ENCODE results near the gene UCN3.

The UCN3 gene

DNA sequence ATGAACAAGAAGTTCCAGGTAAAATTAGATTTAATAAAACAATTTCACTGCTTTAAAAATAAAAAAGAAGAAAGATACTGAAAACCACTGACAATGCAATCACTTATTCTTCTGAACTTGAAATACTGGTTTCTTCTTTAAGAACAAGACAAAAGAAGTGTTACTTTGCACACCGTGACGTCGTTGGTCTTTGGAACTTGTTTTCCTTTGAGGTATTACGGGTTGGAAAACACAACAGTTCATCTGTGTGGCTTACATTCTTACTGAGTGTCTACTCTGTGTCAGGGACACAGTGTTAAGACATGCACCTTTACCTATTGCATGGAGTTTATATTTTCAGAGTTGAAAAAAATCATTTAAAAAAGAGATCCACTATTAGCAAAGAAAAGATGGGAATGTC is 41.3 kb upstream of the UCN3 start (continued):
- TF ChIP-seq, protein P1, sequence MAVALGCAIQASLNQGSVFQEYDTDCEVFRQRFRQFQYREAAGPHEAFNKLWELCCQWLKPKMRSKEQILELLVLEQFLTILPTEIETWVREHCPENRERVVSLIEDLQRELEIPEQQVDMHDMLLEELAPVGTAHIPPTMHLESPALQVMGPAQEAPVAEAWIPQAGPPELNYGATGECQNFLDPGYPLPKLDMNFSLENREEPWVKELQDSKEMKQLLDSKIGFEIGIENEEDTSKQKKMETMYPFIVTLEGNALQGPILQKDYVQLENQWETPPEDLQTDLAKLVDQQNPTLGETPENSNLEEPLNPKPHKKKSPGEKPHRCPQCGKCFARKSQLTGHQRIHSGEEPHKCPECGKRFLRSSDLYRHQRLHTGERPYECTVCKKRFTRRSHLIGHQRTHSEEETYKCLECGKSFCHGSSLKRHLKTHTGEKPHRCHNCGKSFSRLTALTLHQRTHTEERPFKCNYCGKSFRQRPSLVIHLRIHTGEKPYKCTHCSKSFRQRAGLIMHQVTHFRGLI (tag by site-specific recombination; IDR thresholded peaks at IDR 0.05): no peak
- TF ChIP-seq KLF1 (tag by site-specific recombination; IDR thresholded peaks at IDR 0.05): no peak
- TF ChIP-seq, protein P2, sequence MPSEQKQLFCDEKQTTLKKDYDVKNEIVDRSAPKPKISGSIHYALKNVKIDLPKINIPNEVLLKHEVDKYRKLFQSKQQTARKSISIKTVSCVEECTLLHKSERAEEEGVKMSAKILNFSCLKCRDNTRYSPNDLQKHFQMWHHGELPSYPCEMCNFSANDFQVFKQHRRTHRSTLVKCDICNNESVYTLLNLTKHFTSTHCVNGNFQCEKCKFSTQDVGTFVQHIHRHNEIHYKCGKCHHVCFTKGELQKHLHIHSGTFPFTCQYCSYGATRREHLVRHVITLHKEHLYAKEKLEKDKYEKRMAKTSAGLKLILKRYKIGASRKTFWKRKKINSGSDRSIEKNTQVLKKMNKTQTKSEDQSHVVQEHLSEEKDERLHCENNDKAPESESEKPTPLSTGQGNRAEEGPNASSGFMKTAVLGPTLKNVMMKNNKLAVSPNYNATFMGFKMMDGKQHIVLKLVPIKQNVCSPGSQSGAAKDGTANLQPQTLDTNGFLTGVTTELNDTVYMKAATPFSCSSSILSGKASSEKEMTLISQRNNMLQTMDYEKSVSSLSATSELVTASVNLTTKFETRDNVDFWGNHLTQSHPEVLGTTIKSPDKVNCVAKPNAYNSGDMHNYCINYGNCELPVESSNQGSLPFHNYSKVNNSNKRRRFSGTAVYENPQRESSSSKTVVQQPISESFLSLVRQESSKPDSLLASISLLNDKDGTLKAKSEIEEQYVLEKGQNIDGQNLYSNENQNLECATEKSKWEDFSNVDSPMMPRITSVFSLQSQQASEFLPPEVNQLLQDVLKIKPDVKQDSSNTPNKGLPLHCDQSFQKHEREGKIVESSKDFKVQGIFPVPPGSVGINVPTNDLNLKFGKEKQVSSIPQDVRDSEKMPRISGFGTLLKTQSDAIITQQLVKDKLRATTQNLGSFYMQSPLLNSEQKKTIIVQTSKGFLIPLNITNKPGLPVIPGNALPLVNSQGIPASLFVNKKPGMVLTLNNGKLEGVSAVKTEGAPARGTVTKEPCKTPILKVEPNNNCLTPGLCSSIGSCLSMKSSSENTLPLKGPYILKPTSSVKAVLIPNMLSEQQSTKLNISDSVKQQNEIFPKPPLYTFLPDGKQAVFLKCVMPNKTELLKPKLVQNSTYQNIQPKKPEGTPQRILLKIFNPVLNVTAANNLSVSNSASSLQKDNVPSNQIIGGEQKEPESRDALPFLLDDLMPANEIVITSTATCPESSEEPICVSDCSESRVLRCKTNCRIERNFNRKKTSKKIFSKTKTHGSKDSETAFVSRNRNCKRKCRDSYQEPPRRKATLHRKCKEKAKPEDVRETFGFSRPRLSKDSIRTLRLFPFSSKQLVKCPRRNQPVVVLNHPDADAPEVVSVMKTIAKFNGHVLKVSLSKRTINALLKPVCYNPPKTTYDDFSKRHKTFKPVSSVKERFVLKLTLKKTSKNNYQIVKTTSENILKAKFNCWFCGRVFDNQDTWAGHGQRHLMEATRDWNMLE (tag by site-specific recombination; conservative IDR thresholded peaks at IDR 0.05; ENCODE audit: low read depth): no peak
- TF ChIP-seq ZIC2 (tag by site-specific recombination; IDR thresholded peaks at IDR 0.05): no peak
- no peak for TF ChIP-seq ZNF211 (tag by site-specific recombination; IDR thresholded peaks at IDR 0.05; ENCODE audit: low read depth)
- TF ChIP-seq, protein P3, sequence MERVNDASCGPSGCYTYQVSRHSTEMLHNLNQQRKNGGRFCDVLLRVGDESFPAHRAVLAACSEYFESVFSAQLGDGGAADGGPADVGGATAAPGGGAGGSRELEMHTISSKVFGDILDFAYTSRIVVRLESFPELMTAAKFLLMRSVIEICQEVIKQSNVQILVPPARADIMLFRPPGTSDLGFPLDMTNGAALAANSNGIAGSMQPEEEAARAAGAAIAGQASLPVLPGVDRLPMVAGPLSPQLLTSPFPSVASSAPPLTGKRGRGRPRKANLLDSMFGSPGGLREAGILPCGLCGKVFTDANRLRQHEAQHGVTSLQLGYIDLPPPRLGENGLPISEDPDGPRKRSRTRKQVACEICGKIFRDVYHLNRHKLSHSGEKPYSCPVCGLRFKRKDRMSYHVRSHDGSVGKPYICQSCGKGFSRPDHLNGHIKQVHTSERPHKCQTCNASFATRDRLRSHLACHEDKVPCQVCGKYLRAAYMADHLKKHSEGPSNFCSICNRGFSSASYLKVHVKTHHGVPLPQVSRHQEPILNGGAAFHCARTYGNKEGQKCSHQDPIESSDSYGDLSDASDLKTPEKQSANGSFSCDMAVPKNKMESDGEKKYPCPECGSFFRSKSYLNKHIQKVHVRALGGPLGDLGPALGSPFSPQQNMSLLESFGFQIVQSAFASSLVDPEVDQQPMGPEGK (tag by site-specific recombination; IDR thresholded peaks at IDR 0.05): no peak

DNA sequence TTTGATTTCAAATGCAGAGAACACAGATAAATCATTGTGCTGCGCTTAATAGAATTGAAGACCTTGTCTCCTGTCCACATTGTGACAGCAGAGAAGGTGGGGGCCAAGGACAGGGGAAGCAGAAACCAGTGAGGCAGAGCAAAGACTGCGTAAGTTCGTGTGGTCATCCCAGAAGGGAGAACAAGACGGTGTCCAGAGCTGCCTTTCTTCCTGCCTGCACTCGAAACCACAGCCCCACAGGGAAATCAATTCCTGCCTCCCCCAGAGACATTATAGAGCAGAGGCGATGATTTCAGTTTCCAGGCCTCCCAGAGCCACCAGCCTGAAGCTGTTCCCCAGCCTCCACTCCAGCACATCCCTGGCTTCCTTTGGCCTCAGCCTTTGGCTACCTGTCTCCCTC is 39.7 kb upstream of the UCN3 start:
- Histone ChIP-seq H3K36me3 (ENCODE audit: control insufficient read depth in 2 of 2, insufficient read depth in 1 of 2, low read length in 2 of 2) (no peaks in the 10 kb centered on the region), H3K4me1 (ENCODE audit: control insufficient read depth, insufficient read depth, low read length) (no peaks in the 10 kb centered on the region), H3K4me3 (ENCODE audit: low read depth, low read length) (no peak overlapping the region), H3K27ac (ENCODE audit: extremely low read depth, low read depth, low read length) (no peak overlapping the region), H3K9me3 (ENCODE audit: control insufficient read depth, insufficient read depth, low read depth, low read length) (no peaks in the 10 kb centered on the region)
- POLR2A ChIA-PET: no interaction called here
- TF ChIP-seq ZNF169 (tag by site-specific recombination; IDR thresholded peaks at IDR 0.05): no peak
- TF ChIP-seq, protein P4, sequence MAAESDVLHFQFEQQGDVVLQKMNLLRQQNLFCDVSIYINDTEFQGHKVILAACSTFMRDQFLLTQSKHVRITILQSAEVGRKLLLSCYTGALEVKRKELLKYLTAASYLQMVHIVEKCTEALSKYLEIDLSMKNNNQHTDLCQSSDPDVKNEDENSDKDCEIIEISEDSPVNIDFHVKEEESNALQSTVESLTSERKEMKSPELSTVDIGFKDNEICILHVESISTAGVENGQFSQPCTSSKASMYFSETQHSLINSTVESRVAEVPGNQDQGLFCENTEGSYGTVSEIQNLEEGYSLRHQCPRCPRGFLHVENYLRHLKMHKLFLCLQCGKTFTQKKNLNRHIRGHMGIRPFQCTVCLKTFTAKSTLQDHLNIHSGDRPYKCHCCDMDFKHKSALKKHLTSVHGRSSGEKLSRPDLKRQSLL (tag by site-specific recombination; IDR thresholded peaks at IDR 0.05): no peak
- TF ChIP-seq BCL11B (tag by site-specific recombination; IDR thresholded peaks at IDR 0.05; ENCODE audit: low read depth): no peak
- no peak for TF ChIP-seq ZBTB1 (tag by site-specific recombination; IDR thresholded peaks at IDR 0.05)
- TF ChIP-seq ZNF621 (tag by site-specific recombination; IDR thresholded peaks at IDR 0.05): no peak
- TF ChIP-seq BCL11A (tag by site-specific recombination; IDR thresholded peaks at IDR 0.05; ENCODE audit: low read depth): no peak
- TF ChIP-seq KLF9 (tag by site-specific recombination; IDR thresholded peaks at IDR 0.05; ENCODE audit: low read depth): no peak
- CTCF ChIA-PET: no interaction called here

DNA sequence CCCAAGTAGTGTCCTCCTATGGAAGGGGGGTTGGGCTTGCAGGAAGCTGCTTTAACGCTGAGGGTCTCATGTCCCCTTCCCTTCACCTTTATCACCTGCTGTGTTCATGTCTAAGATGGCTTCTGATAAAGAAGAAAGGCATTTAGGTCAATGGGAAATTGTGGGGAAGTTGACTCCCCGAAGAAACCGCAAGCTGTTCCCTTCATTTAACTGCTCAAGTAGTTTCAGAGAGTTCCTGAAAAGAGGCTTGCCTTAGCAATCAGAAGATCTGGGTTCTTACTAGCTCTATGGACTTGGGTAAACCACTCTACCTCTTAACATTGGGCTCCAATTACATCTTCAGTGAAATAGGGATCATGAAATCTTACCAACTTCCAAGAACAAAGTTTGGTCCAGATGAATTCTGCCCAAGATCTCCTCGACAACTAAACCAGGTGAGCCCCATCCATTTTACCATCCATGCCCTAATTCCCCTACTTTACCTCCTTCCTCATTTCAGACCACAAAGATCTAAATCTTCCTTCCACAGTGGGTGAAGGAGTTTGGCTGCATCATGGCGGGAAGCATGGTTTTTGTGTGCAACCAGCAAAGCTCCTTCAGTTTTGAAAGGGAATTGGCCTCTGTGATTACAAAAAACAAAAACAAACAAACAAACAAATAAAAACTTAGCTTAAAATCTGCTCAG is 30.4 kb upstream of the UCN3 start:
- Histone ChIP-seq H3K36me3 (ENCODE audit: control insufficient read depth in 2 of 2, insufficient read depth in 1 of 2, low read length in 2 of 2) (no peaks in the 10 kb centered on the region), H3K4me3 (ENCODE audit: low read depth, low read length) (no peak overlapping the region), H3K9me3 (ENCODE audit: control insufficient read depth, insufficient read depth, low read depth, low read length) (no peaks in the 10 kb centered on the region), H3K4me1 (ENCODE audit: control insufficient read depth, insufficient read depth, low read length) (no peaks in the 10 kb centered on the region), H3K27ac (ENCODE audit: extremely low read depth, low read depth, low read length) (no peak overlapping the region)
- POLR2A ChIA-PET: no interaction called here
- CTCF ChIA-PET: interaction anchor here (0.6 kb wide), 1 partner anchor 13 kb away, joined by 3 read pairs; no protein-coding TSS in a partner anchor
- TF ChIP-seq SP3 (tag by site-specific recombination; IDR thresholded peaks at IDR 0.05): no peak
- no peak for TF ChIP-seq ZBTB1 (tag by site-specific recombination; IDR thresholded peaks at IDR 0.05)
- no peak for TF ChIP-seq ZNF610 (tag by site-specific recombination; IDR thresholded peaks at IDR 0.05; ENCODE audit: borderline replicate concordance)
- TF ChIP-seq, protein P5, sequence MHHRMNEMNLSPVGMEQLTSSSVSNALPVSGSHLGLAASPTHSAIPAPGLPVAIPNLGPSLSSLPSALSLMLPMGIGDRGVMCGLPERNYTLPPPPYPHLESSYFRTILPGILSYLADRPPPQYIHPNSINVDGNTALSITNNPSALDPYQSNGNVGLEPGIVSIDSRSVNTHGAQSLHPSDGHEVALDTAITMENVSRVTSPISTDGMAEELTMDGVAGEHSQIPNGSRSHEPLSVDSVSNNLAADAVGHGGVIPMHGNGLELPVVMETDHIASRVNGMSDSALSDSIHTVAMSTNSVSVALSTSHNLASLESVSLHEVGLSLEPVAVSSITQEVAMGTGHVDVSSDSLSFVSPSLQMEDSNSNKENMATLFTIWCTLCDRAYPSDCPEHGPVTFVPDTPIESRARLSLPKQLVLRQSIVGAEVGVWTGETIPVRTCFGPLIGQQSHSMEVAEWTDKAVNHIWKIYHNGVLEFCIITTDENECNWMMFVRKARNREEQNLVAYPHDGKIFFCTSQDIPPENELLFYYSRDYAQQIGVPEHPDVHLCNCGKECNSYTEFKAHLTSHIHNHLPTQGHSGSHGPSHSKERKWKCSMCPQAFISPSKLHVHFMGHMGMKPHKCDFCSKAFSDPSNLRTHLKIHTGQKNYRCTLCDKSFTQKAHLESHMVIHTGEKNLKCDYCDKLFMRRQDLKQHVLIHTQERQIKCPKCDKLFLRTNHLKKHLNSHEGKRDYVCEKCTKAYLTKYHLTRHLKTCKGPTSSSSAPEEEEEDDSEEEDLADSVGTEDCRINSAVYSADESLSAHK (tag by site-specific recombination; IDR thresholded peaks at IDR 0.05): no peak
- no peak for TF ChIP-seq ZNF366 (tag by site-specific recombination; conservative IDR thresholded peaks at IDR 0.05)
- no peak for TF ChIP-seq ZNF48 (tag by site-specific recombination; IDR thresholded peaks at IDR 0.05)
- no peak for TF ChIP-seq YY1 (tag by site-specific recombination; IDR thresholded peaks at IDR 0.05)
- TF ChIP-seq ZNF394 (tag by site-specific recombination; IDR thresholded peaks at IDR 0.05; ENCODE audit: borderline replicate concordance): no peak
- no peak for TF ChIP-seq ZNF596 (tag by site-specific recombination; IDR thresholded peaks at IDR 0.05)

Data from HEK293 (cell line).